Osteoblast (primary cell): Measurements from ENCODE around the gene PLEKHJ1. TPM values are rescaled to one million over a fixed set of nuclear protein-coding genes. Genes with fewer than 3 reads are reported as not detected.

Experiments used
- DNase-seq: peaks from one replicate; pipeline ENCODE4 v3.0.0; 2011; ENCODE audit warnings: low spot score, mixed read lengths; ENCODE audit not compliant: insufficient read length; ENCODE audit errors: missing footprints
- H2AFZ ChIP-seq: 2 replicates; pipeline ENCODE4 v1.6.0; 2011; ENCODE audit warnings: mild to moderate bottlenecking, low read length
- H3K27ac ChIP-seq: 2 replicates; pipeline ENCODE4 v1.5.1; 2011; ENCODE audit warnings: mild to moderate bottlenecking, low read depth, low read length, moderate library complexity
- H3K27me3 ChIP-seq: 2 replicates; pipeline ENCODE4 v1.6.0; 2012; ENCODE audit warnings: mild to moderate bottlenecking, control low read depth, inconsistent platforms, low read length, moderate library complexity; ENCODE audit not compliant: insufficient read depth
- H3K36me3 ChIP-seq: 2 replicates; pipeline ENCODE4 v1.5.1; 2011; ENCODE audit warnings: mild to moderate bottlenecking, low read length, control low read depth, moderate library complexity; ENCODE audit not compliant: insufficient read depth
- H3K4me1 ChIP-seq: 2 replicates; pipeline ENCODE4 v1.5.1; 2011; ENCODE audit warnings: mild to moderate bottlenecking, low read length, control low read depth, moderate library complexity; ENCODE audit not compliant: insufficient read depth
- H3K4me2 ChIP-seq: 2 replicates; pipeline ENCODE4 v1.6.0; 2011; ENCODE audit warnings: mild to moderate bottlenecking, low read length; ENCODE audit not compliant: insufficient read depth
- H3K4me3 ChIP-seq: fragments of 200-600 bp; sonication (generic); 3 replicates; pipeline ENCODE4 v1.5.1; 2012; ENCODE audit warnings: mild to moderate bottlenecking, low read length, inconsistent platforms; ENCODE audit not compliant: insufficient read depth
- H3K79me2 ChIP-seq: 2 replicates; pipeline ENCODE4 v1.6.0; 2012; ENCODE audit warnings: mild to moderate bottlenecking, low read length, control low read depth, inconsistent platforms; ENCODE audit not compliant: insufficient read depth
- H3K9me3 ChIP-seq: 2 replicates; pipeline ENCODE4 v1.5.1; 2011; ENCODE audit warnings: low read depth, low read length, control low read depth
- H4K20me1 ChIP-seq: 2 replicates; pipeline ENCODE4 v1.6.0; 2012; ENCODE audit warnings: mild to moderate bottlenecking, low read length, control low read depth; ENCODE audit not compliant: insufficient read depth
- CTCF ChIP-seq: IDR thresholded peaks from 2 replicates; pipeline ENCODE4 v1.5.1; 2011; ENCODE audit warnings: mild to moderate bottlenecking, low read depth, low read length, moderate library complexity; ENCODE audit errors: extremely low read depth
- total RNA-seq: library from RNA; depleted of rRNA; stranded (reverse); fragments of >200 nt; gene quantifications from 2 replicates; pipeline ENCODE4 v1.2.3, GENCODE V29; 2012

PLEKHJ1 gene
- total RNA-seq, 1 donor, result 43.4 TPM

- H3K79me2 ChIP-seq, result peaks cover 44% of the 10 kb centered on the region
- H2AFZ ChIP-seq, result no peak overlapping the region
- peaks cover 2% of the 10 kb centered on the region for H4K20me1 ChIP-seq
- TF ChIP-seq CTCF, result peak; percentile 17
- H3K4me1 ChIP-seq, result no peaks in the 10 kb centered on the region
- no peak for DNase-seq
- H3K4me2 ChIP-seq, result no peak overlapping the region
- H3K4me3 ChIP-seq, result no peak overlapping the region
- no peaks in the 10 kb centered on the region for H3K27me3 ChIP-seq
- no peaks in the 10 kb centered on the region for H3K9me3 ChIP-seq
- no peak overlapping the region for H3K27ac ChIP-seq
- peaks cover 51% of the 10 kb centered on the region for H3K36me3 ChIP-seq
These were observed 14.2 kb downstream of the PLEKHJ1 start for GRCh38 chr19:2221918-2222317.

GRCh38 chr19:2221250-2221831, 14.8 kb downstream of the PLEKHJ1 start:
- no peak overlapping the region for H3K4me3 ChIP-seq
- H3K27me3 ChIP-seq, result no peaks in the 10 kb centered on the region
- no peaks in the 10 kb centered on the region for H3K4me1 ChIP-seq
- H3K9me3 ChIP-seq, result no peaks in the 10 kb centered on the region
- no peak overlapping the region for H3K4me2 ChIP-seq
- H4K20me1 ChIP-seq, result peaks cover 2% of the 10 kb centered on the region
- H3K36me3 ChIP-seq, result peaks cover 54% of the 10 kb centered on the region
- DNase-seq, result peak; percentile 93
- no peak overlapping the region for H2AFZ ChIP-seq
- H3K79me2 ChIP-seq, result peaks cover 47% of the 10 kb centered on the region
- no peak for TF ChIP-seq CTCF
- H3K27ac ChIP-seq, result peak overlapping the region; percentile 28

GRCh38 chr19:2219726-2220125, 16.4 kb downstream of the PLEKHJ1 start:
- Histone ChIP-seq H3K4me1 (no peaks in the 10 kb centered on the region), H3K27ac (no peak overlapping the region), H3K27me3 (no peaks in the 10 kb centered on the region), H2AFZ (no peak overlapping the region), H3K36me3 (peaks cover 55% of the 10 kb centered on the region), H3K9me3 (no peaks in the 10 kb centered on the region), H3K4me3 (no peak overlapping the region), H3K4me2 (no peak overlapping the region), H3K79me2 (peaks cover 48% of the 10 kb centered on the region), H4K20me1 (peaks cover 2% of the 10 kb centered on the region)
- DNase-seq, result no peak
- TF ChIP-seq CTCF, result no peak

GRCh38 chr19:2217591-2217990, 18.5 kb downstream of the PLEKHJ1 start:
- peaks cover 64% of the 10 kb centered on the region for H3K36me3 ChIP-seq
- H2AFZ ChIP-seq, result no peak overlapping the region
- no peak for TF ChIP-seq CTCF
- H3K4me2 ChIP-seq, result no peak overlapping the region
- no peak overlapping the region for H3K4me3 ChIP-seq
- H4K20me1 ChIP-seq, result peaks cover 12% of the 10 kb centered on the region
- no peaks in the 10 kb centered on the region for H3K9me3 ChIP-seq
- H3K79me2 ChIP-seq, result peaks cover 46% of the 10 kb centered on the region
- H3K27ac ChIP-seq, result no peak overlapping the region
- no peaks in the 10 kb centered on the region for H3K4me1 ChIP-seq
- no peaks in the 10 kb centered on the region for H3K27me3 ChIP-seq
- DNase-seq, result no peak
